GM06990 (cell line): ENCODE measurements around the gene ZNF70.

ENCODE experiments used
- DNase-seq: peaks from one replicate; pipeline ENCODE4 v3.0.0-alpha.2; 2011; ENCODE audit not compliant: insufficient read length; ENCODE audit errors: extremely low read depth
- H3K27me3 ChIP-seq: replicated peaks from 2 replicates; pipeline ENCODE4 v1.6.0; 2011; ENCODE audit warnings: low read length; ENCODE audit not compliant: control insufficient read depth, insufficient read depth
- H3K36me3 ChIP-seq: 2 replicates; pipeline ENCODE4 v1.5.1; 2011; ENCODE audit warnings: low read length; ENCODE audit not compliant: control insufficient read depth, insufficient read depth
- H3K4me3 ChIP-seq: replicated peaks from 2 replicates; pipeline ENCODE4 v1.5.1; 2011; ENCODE audit warnings: low read depth, mild to moderate bottlenecking, control low read depth, low read length
- TF ChIP-seq, protein P1 (sequence below): IDR thresholded peaks from 2 replicates; pipeline ENCODE4 v1.5.1; 2011; ENCODE audit warnings: low read length, control low read depth, mild to moderate bottlenecking, inconsistent platforms; ENCODE audit not compliant: insufficient read depth, poor library complexity, severe bottlenecking

ZNF70 gene

DNA sequence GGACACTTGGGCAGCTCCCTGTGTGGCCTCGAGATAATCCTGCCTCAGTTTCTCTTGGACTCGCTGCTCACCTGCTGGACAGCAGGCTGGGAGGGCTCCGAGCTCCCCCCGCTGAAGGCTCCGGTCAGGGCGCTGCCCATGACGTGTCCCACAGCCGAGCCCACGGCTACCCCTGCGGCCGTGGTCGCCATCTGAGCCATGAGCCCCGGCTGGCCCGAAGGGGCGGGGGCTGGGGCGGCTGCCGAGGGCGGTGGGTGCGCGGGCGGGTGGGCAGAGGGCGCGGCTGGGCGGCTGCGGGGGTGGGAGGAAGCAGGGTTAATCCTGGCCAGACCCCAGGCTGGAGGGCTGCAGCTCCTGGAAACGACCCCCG, 16.4 kb upstream of the ZNF70 start:
- no peak for DNase-seq
- TF ChIP-seq, protein P1, sequence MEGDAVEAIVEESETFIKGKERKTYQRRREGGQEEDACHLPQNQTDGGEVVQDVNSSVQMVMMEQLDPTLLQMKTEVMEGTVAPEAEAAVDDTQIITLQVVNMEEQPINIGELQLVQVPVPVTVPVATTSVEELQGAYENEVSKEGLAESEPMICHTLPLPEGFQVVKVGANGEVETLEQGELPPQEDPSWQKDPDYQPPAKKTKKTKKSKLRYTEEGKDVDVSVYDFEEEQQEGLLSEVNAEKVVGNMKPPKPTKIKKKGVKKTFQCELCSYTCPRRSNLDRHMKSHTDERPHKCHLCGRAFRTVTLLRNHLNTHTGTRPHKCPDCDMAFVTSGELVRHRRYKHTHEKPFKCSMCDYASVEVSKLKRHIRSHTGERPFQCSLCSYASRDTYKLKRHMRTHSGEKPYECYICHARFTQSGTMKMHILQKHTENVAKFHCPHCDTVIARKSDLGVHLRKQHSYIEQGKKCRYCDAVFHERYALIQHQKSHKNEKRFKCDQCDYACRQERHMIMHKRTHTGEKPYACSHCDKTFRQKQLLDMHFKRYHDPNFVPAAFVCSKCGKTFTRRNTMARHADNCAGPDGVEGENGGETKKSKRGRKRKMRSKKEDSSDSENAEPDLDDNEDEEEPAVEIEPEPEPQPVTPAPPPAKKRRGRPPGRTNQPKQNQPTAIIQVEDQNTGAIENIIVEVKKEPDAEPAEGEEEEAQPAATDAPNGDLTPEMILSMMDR = no peak
- H3K4me3 ChIP-seq = peak overlapping the region; percentile 89
- peaks cover 10% of the 10 kb centered on the region for H3K36me3 ChIP-seq
- no peaks in the 10 kb centered on the region for H3K27me3 ChIP-seq

DNA sequence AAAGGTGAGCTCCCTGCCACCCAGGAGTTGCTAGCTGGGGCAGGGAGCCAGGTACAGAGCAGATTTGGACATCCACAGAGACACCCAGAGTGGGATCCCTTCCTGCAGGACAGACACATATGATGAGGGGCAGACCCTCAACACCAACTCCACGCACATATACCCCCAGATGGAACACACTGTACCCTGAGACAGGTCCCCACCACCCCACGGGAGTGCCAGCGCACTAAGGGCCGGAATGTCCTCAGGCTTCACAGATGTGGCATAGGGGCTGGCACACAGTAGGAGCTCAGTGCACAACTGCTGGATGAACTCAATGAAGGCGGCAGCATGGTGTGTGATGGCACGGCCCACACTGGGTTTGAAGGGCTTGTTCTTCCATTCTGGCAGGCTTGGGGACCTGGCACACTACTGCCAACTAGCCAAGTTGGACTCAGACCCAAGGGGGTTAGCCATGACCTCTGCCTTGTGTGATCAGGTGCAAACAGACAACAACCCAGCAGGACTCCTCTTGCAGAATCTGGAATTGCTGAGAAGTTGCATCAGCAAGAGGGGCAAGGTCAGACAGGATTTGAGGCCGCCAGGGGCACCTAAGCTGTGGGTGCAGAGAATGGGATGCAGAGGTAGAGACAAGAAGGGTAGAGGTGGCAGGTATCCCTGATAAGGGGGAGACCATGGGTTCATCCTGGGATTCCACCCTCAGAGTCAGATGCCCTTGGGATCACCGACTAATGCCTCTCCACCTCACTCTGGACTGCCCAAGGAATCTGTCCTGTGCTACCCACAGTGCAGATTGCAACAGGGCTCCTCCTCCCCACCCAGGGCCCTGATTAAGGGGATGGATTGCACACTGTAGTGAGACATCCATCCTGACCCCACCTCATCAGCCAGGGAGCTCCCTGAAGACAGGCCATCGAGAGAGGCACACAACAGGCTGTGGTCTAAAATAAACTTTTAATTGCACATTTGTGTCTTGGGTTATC, 14.3 kb upstream of the ZNF70 start:
- peaks cover 10% of the 10 kb centered on the region for H3K36me3 ChIP-seq
- no peaks in the 10 kb centered on the region for H3K27me3 ChIP-seq
- TF ChIP-seq, protein P1 = no peak
- no peak for DNase-seq
- no peak overlapping the region for H3K4me3 ChIP-seq

DNA sequence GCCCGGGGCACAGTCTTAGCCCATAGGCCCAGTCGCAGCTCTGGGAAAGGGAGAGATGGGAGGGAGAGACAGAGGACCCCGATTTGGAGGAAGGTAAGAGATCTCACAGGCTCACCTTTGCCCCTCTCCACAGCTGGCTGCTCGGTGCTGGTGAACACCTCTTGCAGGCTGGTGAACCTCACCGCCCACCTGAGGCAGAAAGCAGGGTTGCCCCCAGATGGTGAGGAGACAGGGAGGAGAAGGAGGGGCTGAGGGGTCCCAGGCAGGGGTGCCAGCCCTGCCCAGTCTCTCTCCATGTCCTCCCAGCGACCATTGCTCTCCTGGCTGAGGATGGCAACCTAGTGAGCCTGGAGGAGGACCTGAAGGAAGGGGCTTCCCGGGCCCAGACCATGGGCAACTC, 13.0 kb upstream of the ZNF70 start:
- peaks cover 10% of the 10 kb centered on the region for H3K36me3 ChIP-seq
- H3K4me3 ChIP-seq = peak overlapping the region; percentile 5; the same call in 1 of the 2 replicates
- no peak for DNase-seq
- no peaks in the 10 kb centered on the region for H3K27me3 ChIP-seq
- TF ChIP-seq, protein P1 = no peak

DNA sequence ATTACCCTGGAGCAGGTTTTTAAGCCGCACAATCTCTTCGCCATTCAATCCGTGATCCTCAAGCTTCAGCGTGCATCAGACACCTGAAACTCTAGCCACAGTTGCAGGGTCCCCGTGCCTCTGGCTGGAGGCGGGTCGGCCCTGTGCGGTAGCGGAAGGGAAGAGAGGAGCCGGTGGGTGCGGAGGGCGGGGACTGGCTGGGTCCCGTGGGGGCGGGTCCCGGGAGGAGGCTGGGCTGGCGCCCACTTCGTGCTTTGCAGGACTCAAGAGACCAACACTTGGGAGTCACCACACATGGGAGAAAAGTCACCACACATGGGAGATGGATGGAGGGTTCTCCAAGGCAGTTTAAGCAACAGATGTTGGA, 12.7 kb upstream of the ZNF70 start:
- TF ChIP-seq, protein P1 = no peak
- peak; percentile 64 for DNase-seq
- H3K4me3 ChIP-seq = peak overlapping the region; percentile 35; the same call in 1 of the 2 replicates
- H3K36me3 ChIP-seq = peaks cover 10% of the 10 kb centered on the region
- H3K27me3 ChIP-seq = no peaks in the 10 kb centered on the region

DNA sequence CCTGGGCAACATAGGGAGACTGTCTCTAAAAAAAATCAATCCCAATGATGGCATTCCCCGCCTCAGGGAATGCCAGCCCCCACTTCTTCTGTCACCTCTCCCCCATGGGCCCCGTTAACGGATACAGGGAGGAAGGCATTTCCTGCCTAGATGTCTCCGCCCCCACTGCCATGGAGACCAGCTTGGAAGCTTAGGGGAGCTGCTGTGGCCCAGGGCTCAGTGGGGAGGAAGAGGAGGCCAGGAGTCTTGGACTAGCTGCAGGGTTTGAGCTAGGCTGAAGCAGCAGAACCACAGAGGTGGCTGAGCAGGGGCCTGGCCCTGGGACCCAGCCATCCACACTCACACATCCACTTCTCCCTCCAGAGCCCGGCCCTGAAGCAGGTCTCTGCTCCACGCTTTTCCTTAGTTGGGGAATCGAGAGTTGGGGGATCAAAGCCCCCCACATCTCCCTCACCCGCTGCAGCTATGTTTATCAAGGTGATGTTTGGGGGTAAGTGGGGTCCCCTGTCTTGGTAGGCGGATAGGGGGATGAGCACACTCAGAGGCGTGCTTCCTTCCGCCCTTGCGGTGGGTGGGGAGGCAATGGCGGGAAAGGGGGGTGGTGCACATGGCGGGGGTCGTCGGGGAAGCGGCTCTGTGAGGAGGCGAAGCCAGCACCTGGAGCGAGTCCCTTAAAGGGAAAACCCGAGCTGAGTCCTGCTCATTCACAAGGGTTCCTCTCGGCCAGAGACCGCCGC, 12.1 kb upstream of the ZNF70 start, which contains the start of gene C22orf15:
TSS of gene C22orf15 (plus strand) at position 149 of the 737 bp plus-strand sequence. CDS start at position 466, 317 bp downstream.
- peak within 1 kb of the TSS; percentile 35; the same call in 1 of the 2 replicates for H3K4me3 ChIP-seq
- TF ChIP-seq, protein P1 = no peak
- no peak for DNase-seq
- no peaks in the 10 kb centered on the region for H3K27me3 ChIP-seq
- H3K36me3 ChIP-seq = peaks cover 10% of the 10 kb centered on the region
